Measurements from ENCODE around the gene LYSMD3. TPM values are rescaled to one million over a fixed set of nuclear protein-coding genes. Genes with fewer than 3 reads are reported as not detected.

Gene LYSMD3
- total and polyA plus RNA-seq, 12 donors = 3.4 to 38.6 (median 14.5) TPM

GRCh38 chr5:90506221-90506620, 23.2 kb downstream of the LYSMD3 start:
- Histone ChIP-seq H3K4me1 (replicated peaks in 1 of 2) (no peaks in the 10 kb centered on the region), H3K4me3 (no peak overlapping the region), H3K27ac (no peak overlapping the region), H3K9me3 (replicated peaks in 1 of 3) (no peaks in the 10 kb centered on the region), H3K36me3 (replicated peaks in 1 of 2) (no peaks in the 10 kb centered on the region), H3K27me3 (no peaks in the 10 kb centered on the region)
- TF ChIP-seq CTCF (IDR thresholded peaks at IDR 0.05) (no peak), POLR2A (IDR thresholded peaks at IDR 0.05) (no peak)
- DNase-seq = no peak
- intact Hi-C loops (cut with DNase I) = no loop called here

GRCh38 chr5:90504743-90505142, 24.6 kb downstream of the LYSMD3 start:
- no peaks in the 10 kb centered on the region for H3K36me3 ChIP-seq (replicated peaks in 1 of 2)
- no peak overlapping the region for H3K27ac ChIP-seq
- no peak overlapping the region for H3K4me3 ChIP-seq
- intact Hi-C loops (cut with DNase I) = loop anchor here in 1 of 2 donors (5.0 kb wide), 1 partner anchor 83 kb away; no protein-coding TSS in a partner anchor
- no peaks in the 10 kb centered on the region for H3K27me3 ChIP-seq
- 72 to 80% (median 76%) methylated on average over 2 of the region's 2 CpGs for WGBS, 4 donors
- no peaks in the 10 kb centered on the region for H3K9me3 ChIP-seq (replicated peaks in 1 of 3)
- TF ChIP-seq POLR2A (IDR thresholded peaks at IDR 0.05) (no peak), CTCF (IDR thresholded peaks at IDR 0.05) (no peak)
- DNase-seq = no peak
- H3K4me1 ChIP-seq (replicated peaks in 1 of 2) = no peaks in the 10 kb centered on the region

GRCh38 chr5:90503596-90503995, 25.8 kb downstream of the LYSMD3 start:
- Histone ChIP-seq H3K27ac (no peak overlapping the region), H3K4me3 (no peak overlapping the region), H3K9me3 (replicated peaks in 1 of 3) (no peaks in the 10 kb centered on the region), H3K36me3 (replicated peaks in 1 of 2) (no peaks in the 10 kb centered on the region), H3K4me1 (replicated peaks in 1 of 2) (no peaks in the 10 kb centered on the region), H3K27me3 (no peaks in the 10 kb centered on the region)
- TF ChIP-seq CTCF (IDR thresholded peaks at IDR 0.05) (no peak), POLR2A (IDR thresholded peaks at IDR 0.05) (no peak)
- DNase-seq = no peak
- 41 to 72% (median 68%) methylated on average over 1 of the region's 1 CpG for WGBS, 4 donors
- intact Hi-C loops (cut with DNase I) = loop anchor here in 1 of 2 donors (5.0 kb wide), 1 partner anchor 84 kb away; no protein-coding TSS in a partner anchor

GRCh38 chr5:90495146-90495545, 34.2 kb downstream of the LYSMD3 start:
- intact Hi-C loops (cut with DNase I) = no loop called here
- Histone ChIP-seq H3K27ac (no peak overlapping the region), H3K36me3 (replicated peaks in 1 of 2) (no peaks in the 10 kb centered on the region), H3K27me3 (no peaks in the 10 kb centered on the region), H3K4me1 (replicated peaks in 1 of 2) (no peaks in the 10 kb centered on the region), H3K9me3 (replicated peaks in 1 of 3) (peaks cover 0 to 5% (median 0%) of the 10 kb centered on the region in 3 donors), H3K4me3 (no peak overlapping the region)
- DNase-seq = no peak
- TF ChIP-seq CTCF (IDR thresholded peaks at IDR 0.05) = no peak
- no peak for TF ChIP-seq POLR2A (IDR thresholded peaks at IDR 0.05)
- WGBS, 4 donors = 92 to 100% (median 99%) methylated on average over 1 of the region's 1 CpG
